ENCODE measurements around the gene TM4SF1.
A peak's percentile ranks its signal among the peaks of the same experiment; 100 is the strongest.

Gene TM4SF1

GRCh38 chr3:149373235-149374125 lies 4.0 kb downstream of the TM4SF1 start:
- Histone ChIP-seq H3K4me3 (ENCODE audit: low read depth, low read length) (no peak overlapping the region), H3K27ac (ENCODE audit: low read depth, low read length) (no peak overlapping the region), H3K9ac (ENCODE audit: low read length) (no peak overlapping the region), H3K4me1 (ENCODE audit: control insufficient read depth, insufficient read depth, low read length) (peaks cover 36% of the 10 kb centered on the region), H3K36me3 (ENCODE audit: control insufficient read depth, insufficient read depth, low read length) (no peaks in the 10 kb centered on the region), H3K9me3 (ENCODE audit: control insufficient read depth, insufficient read depth, low read depth, low read length) (no peaks in the 10 kb centered on the region), H3K27me3 (ENCODE audit: control insufficient read depth, insufficient read depth, low read length) (no peaks in the 10 kb centered on the region)

- no peaks in the 10 kb centered on the region for H3K36me3 ChIP-seq (ENCODE audit: control insufficient read depth, insufficient read depth, low read length)
- no peaks in the 10 kb centered on the region for H3K9me3 ChIP-seq (ENCODE audit: control insufficient read depth, insufficient read depth, low read depth, low read length)
- no peak overlapping the region for H3K27ac ChIP-seq (ENCODE audit: low read depth, low read length)
- H3K4me3 ChIP-seq (ENCODE audit: low read depth, low read length): no peak overlapping the region
- peaks cover 43% of the 10 kb centered on the region for H3K4me1 ChIP-seq (ENCODE audit: control insufficient read depth, insufficient read depth, low read length)
- no peak overlapping the region for H3K9ac ChIP-seq (ENCODE audit: low read length)
- H3K27me3 ChIP-seq (ENCODE audit: control insufficient read depth, insufficient read depth, low read length): no peaks in the 10 kb centered on the region
These were observed 5.7 kb downstream of the TM4SF1 start for GRCh38 chr3:149371723-149372114.

- no peak overlapping the region for H3K9ac ChIP-seq (ENCODE audit: low read length)
- H3K27ac ChIP-seq (ENCODE audit: low read depth, low read length): peak overlapping the region; percentile 28; the same call in 1 of the 2 replicates
- H3K4me1 ChIP-seq (ENCODE audit: control insufficient read depth, insufficient read depth, low read length): peaks cover 44% of the 10 kb centered on the region
- no peaks in the 10 kb centered on the region for H3K9me3 ChIP-seq (ENCODE audit: control insufficient read depth, insufficient read depth, low read depth, low read length)
- H3K27me3 ChIP-seq (ENCODE audit: control insufficient read depth, insufficient read depth, low read length): no peaks in the 10 kb centered on the region
- H3K36me3 ChIP-seq (ENCODE audit: control insufficient read depth, insufficient read depth, low read length): no peaks in the 10 kb centered on the region
- no peak overlapping the region for H3K4me3 ChIP-seq (ENCODE audit: low read depth, low read length)
These were observed 6.3 kb downstream of the TM4SF1 start for GRCh38 chr3:149371001-149371722.

GRCh38 chr3:149369991-149370866 lies 7.2 kb downstream of the TM4SF1 start:
- Histone ChIP-seq H3K9me3 (ENCODE audit: control insufficient read depth, insufficient read depth, low read depth, low read length) (no peaks in the 10 kb centered on the region), H3K27ac (ENCODE audit: low read depth, low read length) (peak overlapping the region; percentile 72), H3K4me3 (ENCODE audit: low read depth, low read length) (no peak overlapping the region; the same call in 1 of the 2 replicates), H3K36me3 (ENCODE audit: control insufficient read depth, insufficient read depth, low read length) (no peaks in the 10 kb centered on the region), H3K4me1 (ENCODE audit: control insufficient read depth, insufficient read depth, low read length) (peaks cover 44% of the 10 kb centered on the region), H3K27me3 (ENCODE audit: control insufficient read depth, insufficient read depth, low read length) (no peaks in the 10 kb centered on the region), H3K9ac (ENCODE audit: low read length) (peak overlapping the region; percentile 51)

- Histone ChIP-seq H3K27ac (ENCODE audit: low read depth, low read length) (peak overlapping the region; percentile 37; the same call in 1 of the 2 replicates), H3K4me3 (ENCODE audit: low read depth, low read length) (no peak overlapping the region), H3K36me3 (ENCODE audit: control insufficient read depth, insufficient read depth, low read length) (no peaks in the 10 kb centered on the region), H3K9me3 (ENCODE audit: control insufficient read depth, insufficient read depth, low read depth, low read length) (no peaks in the 10 kb centered on the region), H3K4me1 (ENCODE audit: control insufficient read depth, insufficient read depth, low read length) (peaks cover 44% of the 10 kb centered on the region), H3K9ac (ENCODE audit: low read length) (no peak overlapping the region), H3K27me3 (ENCODE audit: control insufficient read depth, insufficient read depth, low read length) (no peaks in the 10 kb centered on the region)
These were observed 8.6 kb downstream of the TM4SF1 start for GRCh38 chr3:149368674-149369497.

GRCh38 chr3:149368201-149368673 lies 9.2 kb downstream of the TM4SF1 start:
- Histone ChIP-seq H3K36me3 (ENCODE audit: control insufficient read depth, insufficient read depth, low read length) (no peaks in the 10 kb centered on the region), H3K4me1 (ENCODE audit: control insufficient read depth, insufficient read depth, low read length) (peaks cover 44% of the 10 kb centered on the region), H3K4me3 (ENCODE audit: low read depth, low read length) (no peak overlapping the region), H3K9me3 (ENCODE audit: control insufficient read depth, insufficient read depth, low read depth, low read length) (no peaks in the 10 kb centered on the region), H3K9ac (ENCODE audit: low read length) (no peak overlapping the region), H3K27ac (ENCODE audit: low read depth, low read length) (no peak overlapping the region), H3K27me3 (ENCODE audit: control insufficient read depth, insufficient read depth, low read length) (no peaks in the 10 kb centered on the region)

GRCh38 chr3:149366941-149367840 lies 10.3 kb downstream of the TM4SF1 start:
- Histone ChIP-seq H3K27ac (ENCODE audit: low read depth, low read length) (no peak overlapping the region), H3K4me3 (ENCODE audit: low read depth, low read length) (no peak overlapping the region), H3K27me3 (ENCODE audit: control insufficient read depth, insufficient read depth, low read length) (no peaks in the 10 kb centered on the region), H3K4me1 (ENCODE audit: control insufficient read depth, insufficient read depth, low read length) (peaks cover 44% of the 10 kb centered on the region), H3K36me3 (ENCODE audit: control insufficient read depth, insufficient read depth, low read length) (no peaks in the 10 kb centered on the region), H3K9ac (ENCODE audit: low read length) (no peak overlapping the region), H3K9me3 (ENCODE audit: control insufficient read depth, insufficient read depth, low read depth, low read length) (no peaks in the 10 kb centered on the region)

GRCh38 chr3:149366031-149366430 lies 11.4 kb downstream of the TM4SF1 start:
- H3K27ac ChIP-seq (ENCODE audit: low read depth, low read length): no peak overlapping the region
- H3K4me1 ChIP-seq (ENCODE audit: control insufficient read depth, insufficient read depth, low read length): peaks cover 37% of the 10 kb centered on the region
- no peak overlapping the region for H3K4me3 ChIP-seq (ENCODE audit: low read depth, low read length)

GRCh38 chr3:149364624-149365023 lies 12.8 kb downstream of the TM4SF1 start:
- Histone ChIP-seq H3K4me1 (ENCODE audit: control insufficient read depth, insufficient read depth, low read length) (peaks cover 25% of the 10 kb centered on the region), H3K27ac (ENCODE audit: low read depth, low read length) (no peak overlapping the region), H3K9me3 (ENCODE audit: control insufficient read depth, insufficient read depth, low read depth, low read length) (no peaks in the 10 kb centered on the region)

More at GRCh38 chr3:149366031-149366430, 11.4 kb downstream of the TM4SF1 start:
- Histone ChIP-seq H3K9me3 (ENCODE audit: control insufficient read depth, insufficient read depth, low read depth, low read length) (no peaks in the 10 kb centered on the region), H3K27me3 (ENCODE audit: control insufficient read depth, insufficient read depth, low read length) (no peaks in the 10 kb centered on the region), H3K36me3 (ENCODE audit: control insufficient read depth, insufficient read depth, low read length) (no peaks in the 10 kb centered on the region), H3K9ac (ENCODE audit: low read length) (no peak overlapping the region)

More at GRCh38 chr3:149364624-149365023, 12.8 kb downstream of the TM4SF1 start:
- Histone ChIP-seq H3K36me3 (ENCODE audit: control insufficient read depth, insufficient read depth, low read length) (no peaks in the 10 kb centered on the region), H3K4me3 (ENCODE audit: low read depth, low read length) (no peak overlapping the region), H3K9ac (ENCODE audit: low read length) (no peak overlapping the region), H3K27me3 (ENCODE audit: control insufficient read depth, insufficient read depth, low read length) (no peaks in the 10 kb centered on the region)
